ENCODE data around the gene SND1.
"Not testable (repeated sequence)": the region's sequence is repeated elsewhere in the genome, so short reads cannot be mapped to it uniquely, and the experiment has no call there.

Gene SND1

GRCh38 chr7:127948312-127948711, 296.3 kb downstream of the SND1 start:
- in situ Hi-C loops (cut with MboI; ENCODE audit: low sequenced_read_pairs) = no loop called here

- in situ Hi-C loops (cut with MboI; ENCODE audit: low sequenced_read_pairs) = no loop called here
Measured at GRCh38 chr7:127948930-127949329, 296.9 kb downstream of the SND1 start.

- in situ Hi-C loops (cut with MboI; ENCODE audit: low sequenced_read_pairs) = no loop called here
Measured at GRCh38 chr7:127949769-127950222, 297.8 kb downstream of the SND1 start.

- in situ Hi-C loops (cut with MboI; ENCODE audit: low sequenced_read_pairs) = no loop called here
Measured at GRCh38 chr7:127950233-127950935, 298.4 kb downstream of the SND1 start.

- in situ Hi-C loops (cut with MboI; ENCODE audit: low sequenced_read_pairs) = no loop called here
Measured at GRCh38 chr7:127953423-127954356, 301.7 kb downstream of the SND1 start.

- in situ Hi-C loops (cut with MboI; ENCODE audit: low sequenced_read_pairs) = no loop called here
Measured at GRCh38 chr7:127954357-127954748, 302.4 kb downstream of the SND1 start.

- in situ Hi-C loops (cut with MboI; ENCODE audit: low sequenced_read_pairs) = no loop called here
Measured at GRCh38 chr7:127955051-127955531, 303.1 kb downstream of the SND1 start.

- in situ Hi-C loops (cut with MboI; ENCODE audit: low sequenced_read_pairs) = no loop called here
Measured at GRCh38 chr7:127957886-127958285, 305.9 kb downstream of the SND1 start.

- in situ Hi-C loops (cut with MboI; ENCODE audit: low sequenced_read_pairs) = no loop called here
Measured at GRCh38 chr7:127959770-127960169, 307.8 kb downstream of the SND1 start.

GRCh38 chr7:127961786-127962453, 309.9 kb downstream of the SND1 start:
- in situ Hi-C loops (cut with MboI; ENCODE audit: low sequenced_read_pairs) = no loop called here

- in situ Hi-C loops (cut with MboI; ENCODE audit: low sequenced_read_pairs) = no loop called here
Measured at GRCh38 chr7:127962589-127963361, 310.8 kb downstream of the SND1 start.

GRCh38 chr7:127963850-127964249, 311.9 kb downstream of the SND1 start:
- in situ Hi-C loops (cut with MboI; ENCODE audit: low sequenced_read_pairs) = not testable (repeated sequence)

- in situ Hi-C loops (cut with MboI; ENCODE audit: low sequenced_read_pairs) = no loop called here
Measured at GRCh38 chr7:127967281-127967680, 315.3 kb downstream of the SND1 start.

GRCh38 chr7:127968547-127968946, 316.6 kb downstream of the SND1 start:
- in situ Hi-C loops (cut with MboI; ENCODE audit: low sequenced_read_pairs) = no loop called here

GRCh38 chr7:127973832-127974231, 321.8 kb downstream of the SND1 start:
- in situ Hi-C loops (cut with MboI; ENCODE audit: low sequenced_read_pairs) = no loop called here

GRCh38 chr7:127974446-127975035, 322.5 kb downstream of the SND1 start:
- in situ Hi-C loops (cut with MboI; ENCODE audit: low sequenced_read_pairs) = no loop called here

GRCh38 chr7:127976056-127976737, 324.2 kb downstream of the SND1 start:
- in situ Hi-C loops (cut with MboI; ENCODE audit: low sequenced_read_pairs) = no loop called here

- in situ Hi-C loops (cut with MboI; ENCODE audit: low sequenced_read_pairs) = no loop called here
Measured at GRCh38 chr7:127976738-127977120, 324.7 kb downstream of the SND1 start.

GRCh38 chr7:127978421-127978820, 326.4 kb downstream of the SND1 start:
- in situ Hi-C loops (cut with MboI; ENCODE audit: low sequenced_read_pairs) = no loop called here
